Measurements from ENCODE around the gene SPIN1.

The SPIN1 gene

DNA sequence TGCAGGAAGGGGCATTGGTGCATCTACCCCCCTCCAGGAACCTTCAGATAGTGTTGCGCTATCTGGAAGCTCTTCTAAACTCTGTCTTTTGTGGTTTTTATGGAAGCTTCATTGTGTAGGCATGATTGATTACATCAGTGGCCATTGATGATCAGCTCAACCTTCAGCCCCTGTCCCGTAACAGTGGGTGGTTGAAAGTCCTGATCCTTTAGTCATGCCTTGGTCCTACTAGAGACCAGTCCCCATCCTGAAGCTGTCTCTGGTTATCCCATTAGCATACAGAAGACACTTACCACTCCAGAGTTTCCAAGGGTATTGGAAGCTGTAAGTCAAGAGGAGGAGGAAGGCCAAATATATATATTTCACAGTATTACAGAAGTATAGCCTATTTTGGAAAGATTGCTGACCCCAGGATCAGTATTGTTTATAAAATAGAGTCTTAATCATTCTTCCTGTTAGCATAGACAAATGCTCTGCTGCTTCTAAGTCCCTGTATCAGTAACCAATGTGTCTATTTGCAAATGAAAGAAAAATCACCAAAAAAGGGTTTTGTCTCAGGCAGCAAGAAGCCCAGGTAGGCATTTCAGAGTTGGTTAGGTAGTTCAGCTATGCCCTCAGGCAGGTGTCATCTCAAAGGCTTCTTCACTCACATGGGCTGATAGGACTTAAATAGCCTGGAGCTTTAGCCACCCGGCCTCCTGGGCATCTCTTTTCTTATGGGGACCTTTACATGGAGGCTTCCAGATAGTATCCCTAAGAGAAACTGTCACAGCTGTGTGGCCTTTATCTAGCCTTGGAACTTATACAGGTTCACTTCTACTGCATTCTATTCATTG lies 41.6 kb downstream of the SPIN1 start (continued):
- TF ChIP-seq ZXDB (tag by site-specific recombination; IDR thresholded peaks at IDR 0.05), result no peak
- no peak for TF ChIP-seq ZNF146 (tag by site-specific recombination; IDR thresholded peaks at IDR 0.05)
- no peak for TF ChIP-seq ZNF830 (tag by site-specific recombination; IDR thresholded peaks at IDR 0.05; ENCODE audit: low read depth)
- no peak for TF ChIP-seq ZNF169 (tag by site-specific recombination; IDR thresholded peaks at IDR 0.05)

DNA sequence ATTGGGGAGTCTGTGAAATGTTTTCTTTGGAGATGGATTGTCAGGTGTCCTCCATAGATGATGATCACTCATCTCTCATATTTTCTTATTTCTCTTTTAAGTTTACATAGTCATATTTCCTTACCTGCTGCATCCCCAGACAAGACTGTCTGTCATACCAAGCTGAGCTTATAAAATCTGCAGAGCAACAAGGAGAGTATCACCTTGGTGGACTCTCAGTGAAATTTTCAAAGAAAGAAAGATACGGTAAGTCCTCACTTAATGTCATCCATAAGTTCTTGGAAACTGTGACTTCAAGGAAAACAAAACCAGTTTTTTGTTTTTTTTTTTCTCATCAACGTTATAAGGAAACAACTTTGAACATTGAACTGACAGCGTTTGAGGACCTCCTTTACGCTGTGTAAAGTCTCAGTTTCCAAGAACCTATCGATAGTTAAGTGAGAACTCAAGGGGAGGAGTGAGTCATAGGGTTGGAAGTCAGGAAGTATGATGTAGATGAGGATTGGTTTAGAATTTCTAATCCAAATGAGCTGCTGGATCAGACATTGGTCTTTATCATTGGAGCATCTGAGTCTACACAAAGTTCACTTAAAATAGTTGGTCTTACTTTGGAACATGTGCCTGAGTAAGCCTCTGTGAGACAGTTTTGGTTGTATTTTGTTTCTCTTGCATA lies 45.5 kb downstream of the SPIN1 start:
- H3K27ac ChIP-seq (ENCODE audit: extremely low read depth, low read depth, low read length), result no peak overlapping the region
- TF ChIP-seq KLF10 (tag by site-specific recombination; IDR thresholded peaks at IDR 0.05) (no peak), ZNF621 (tag by site-specific recombination; IDR thresholded peaks at IDR 0.05) (no peak), ZNF202 (tag by site-specific recombination; IDR thresholded peaks at IDR 0.05; ENCODE audit: borderline replicate concordance) (no peak), ZNF549 (tag by site-specific recombination; IDR thresholded peaks at IDR 0.05) (no peak), BCL11A (tag by site-specific recombination; IDR thresholded peaks at IDR 0.05; ENCODE audit: low read depth) (no peak), ZNF530 (tag by site-specific recombination; IDR thresholded peaks at IDR 0.05; ENCODE audit: low read depth) (no peak), ZNF785 (tag by site-specific recombination; IDR thresholded peaks at IDR 0.05) (no peak), ZNF555 (tag by site-specific recombination; conservative IDR thresholded peaks at IDR 0.05) (no peak)
- H3K36me3 ChIP-seq (ENCODE audit: control insufficient read depth in 2 of 2, insufficient read depth in 1 of 2, low read length in 2 of 2), result peaks cover 3 to 51% of the 10 kb centered on the region in 2 experiments; a peak in 2 of 3 replicates
- ChIA-PET CTCF (interaction anchor here (0.6 kb wide), 1 partner anchor 771 kb away, joined by 3 read pairs; no protein-coding TSS in a partner anchor), POLR2A (no interaction called here)
- no peaks in the 10 kb centered on the region for H3K4me1 ChIP-seq (ENCODE audit: control insufficient read depth, insufficient read depth, low read length)
- no peak overlapping the region for H3K4me3 ChIP-seq (ENCODE audit: low read depth, low read length)
- H3K9me3 ChIP-seq (ENCODE audit: control insufficient read depth, insufficient read depth, low read depth, low read length), result no peaks in the 10 kb centered on the region

- H3K9me3 ChIP-seq (ENCODE audit: control insufficient read depth, insufficient read depth, low read depth, low read length), result no peaks in the 10 kb centered on the region
- peaks cover 3 to 43% of the 10 kb centered on the region in 2 experiments; a peak in 2 of 3 replicates for H3K36me3 ChIP-seq (ENCODE audit: control insufficient read depth in 2 of 2, insufficient read depth in 1 of 2, low read length in 2 of 2)
- ChIA-PET CTCF (no interaction called here), POLR2A (no interaction called here)
- TF ChIP-seq OSR2 (tag by site-specific recombination; IDR thresholded peaks at IDR 0.05) (no peak), ZNF311 (tag by site-specific recombination; IDR thresholded peaks at IDR 0.05; ENCODE audit: borderline replicate concordance) (no peak), ZNF132 (tag by site-specific recombination; IDR thresholded peaks at IDR 0.05; ENCODE audit: borderline replicate concordance) (no peak), ZFP3 (tag by site-specific recombination; IDR thresholded peaks at IDR 0.05; ENCODE audit: low read depth) (no peak), ZNF174 (tag by site-specific recombination; IDR thresholded peaks at IDR 0.05) (no peak), ZSCAN23 (tag by site-specific recombination; IDR thresholded peaks at IDR 0.05) (no peak), ZNF621 (tag by site-specific recombination; IDR thresholded peaks at IDR 0.05) (no peak), INSM2 (tag by site-specific recombination; IDR thresholded peaks at IDR 0.05) (no peak), REPIN1 (tag by site-specific recombination; IDR thresholded peaks at IDR 0.05; ENCODE audit: low read depth) (no peak), ZNF37A (tag by site-specific recombination; IDR thresholded peaks at IDR 0.05) (no peak), PRDM10 (tag by site-specific recombination; IDR thresholded peaks at IDR 0.05) (no peak)
- TF ChIP-seq, protein P1, sequence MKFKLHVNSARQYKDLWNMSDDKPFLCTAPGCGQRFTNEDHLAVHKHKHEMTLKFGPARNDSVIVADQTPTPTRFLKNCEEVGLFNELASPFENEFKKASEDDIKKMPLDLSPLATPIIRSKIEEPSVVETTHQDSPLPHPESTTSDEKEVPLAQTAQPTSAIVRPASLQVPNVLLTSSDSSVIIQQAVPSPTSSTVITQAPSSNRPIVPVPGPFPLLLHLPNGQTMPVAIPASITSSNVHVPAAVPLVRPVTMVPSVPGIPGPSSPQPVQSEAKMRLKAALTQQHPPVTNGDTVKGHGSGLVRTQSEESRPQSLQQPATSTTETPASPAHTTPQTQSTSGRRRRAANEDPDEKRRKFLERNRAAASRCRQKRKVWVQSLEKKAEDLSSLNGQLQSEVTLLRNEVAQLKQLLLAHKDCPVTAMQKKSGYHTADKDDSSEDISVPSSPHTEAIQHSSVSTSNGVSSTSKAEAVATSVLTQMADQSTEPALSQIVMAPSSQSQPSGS (tag by site-specific recombination; IDR thresholded peaks at IDR 0.05; ENCODE audit: low read depth), result no peak
- no peak overlapping the region for H3K27ac ChIP-seq (ENCODE audit: extremely low read depth, low read depth, low read length)
- no peak overlapping the region for H3K4me3 ChIP-seq (ENCODE audit: low read depth, low read length)
- H3K4me1 ChIP-seq (ENCODE audit: control insufficient read depth, insufficient read depth, low read length), result no peaks in the 10 kb centered on the region
Observed at GRCh38 chr9:88435336-88435735, 47.1 kb downstream of the SPIN1 start.
